OCI-LY7 (cell line): ENCODE data around the gene STAT4.

Source experiments
- CTCF ChIP-seq: fragments of 200-600 bp; sonication (generic); conservative IDR thresholded peaks from 2 replicates; pipeline ENCODE4 v1.5.1; 2014; ENCODE audit warnings: mild to moderate bottlenecking, antibody characterized with exemption, low read length, moderate library complexity, mixed read lengths
- EZH2phosphoT487 ChIP-seq: fragments of 200-600 bp; sonication (generic); IDR thresholded peaks from 2 replicates; pipeline ENCODE4 v1.6.1; 2018; ENCODE audit warnings: low read depth, borderline replicate concordance, mild to moderate bottlenecking, mixed run types, antibody characterized with exemption, low read length, moderate library complexity, mixed read lengths

- TF ChIP-seq CTCF: no peak
- TF ChIP-seq EZH2phosphoT487: no peak
Observed at GRCh38 chr2:191014653-191015020, 136.2 kb downstream of the STAT4 start.
